ENCODE results near the gene DIP2C. TPM values are rescaled to one million over a fixed set of nuclear protein-coding genes. Genes with fewer than 3 reads are reported as not detected.
A peak's percentile ranks its signal among the peaks of the same experiment; 100 is the strongest.

The DIP2C gene
- total RNA-seq, 3 donors from 2014 or later = 17.1 to 48.2 (median 20.3) TPM

DNA sequence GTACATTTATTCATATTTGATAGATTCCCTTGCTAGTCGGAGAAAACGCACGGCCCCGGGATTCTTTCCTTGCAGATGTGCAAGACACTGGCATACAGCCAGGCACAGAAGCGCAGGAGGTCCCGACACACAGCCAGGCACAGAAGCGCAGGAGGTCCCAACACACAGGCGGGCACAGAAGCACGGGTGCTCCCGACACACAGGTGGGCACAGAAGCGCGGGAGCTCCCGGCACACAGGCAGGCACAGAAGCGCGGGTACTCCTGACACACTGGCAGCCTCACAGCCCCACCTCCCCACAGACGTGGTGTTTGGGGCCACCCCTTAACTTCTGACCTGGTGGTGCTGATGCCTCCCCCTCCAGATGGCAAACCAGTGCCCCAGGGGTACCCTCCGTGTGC lies 316.9 kb downstream of the DIP2C start:
- Histone ChIP-seq H3K27me3 (no peaks in the 10 kb centered on the region), H3K36me3 (no peaks in the 10 kb centered on the region), H3K4me1 (no peaks in the 10 kb centered on the region), H3K4me3 (no peak overlapping the region), H3K9me3 (no peaks in the 10 kb centered on the region), H3K27ac (no peak overlapping the region)
- no peak for DNase-seq (ENCODE audit: low spot score in 2 of 2)
- intact Hi-C loops (cut with DNase I; ENCODE audit: low total_unique reads) = no loop called here
- TF ChIP-seq POLR2A (IDR thresholded peaks at IDR 0.05) = no peak
- TF ChIP-seq, protein P1, sequence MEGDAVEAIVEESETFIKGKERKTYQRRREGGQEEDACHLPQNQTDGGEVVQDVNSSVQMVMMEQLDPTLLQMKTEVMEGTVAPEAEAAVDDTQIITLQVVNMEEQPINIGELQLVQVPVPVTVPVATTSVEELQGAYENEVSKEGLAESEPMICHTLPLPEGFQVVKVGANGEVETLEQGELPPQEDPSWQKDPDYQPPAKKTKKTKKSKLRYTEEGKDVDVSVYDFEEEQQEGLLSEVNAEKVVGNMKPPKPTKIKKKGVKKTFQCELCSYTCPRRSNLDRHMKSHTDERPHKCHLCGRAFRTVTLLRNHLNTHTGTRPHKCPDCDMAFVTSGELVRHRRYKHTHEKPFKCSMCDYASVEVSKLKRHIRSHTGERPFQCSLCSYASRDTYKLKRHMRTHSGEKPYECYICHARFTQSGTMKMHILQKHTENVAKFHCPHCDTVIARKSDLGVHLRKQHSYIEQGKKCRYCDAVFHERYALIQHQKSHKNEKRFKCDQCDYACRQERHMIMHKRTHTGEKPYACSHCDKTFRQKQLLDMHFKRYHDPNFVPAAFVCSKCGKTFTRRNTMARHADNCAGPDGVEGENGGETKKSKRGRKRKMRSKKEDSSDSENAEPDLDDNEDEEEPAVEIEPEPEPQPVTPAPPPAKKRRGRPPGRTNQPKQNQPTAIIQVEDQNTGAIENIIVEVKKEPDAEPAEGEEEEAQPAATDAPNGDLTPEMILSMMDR (IDR thresholded peaks at IDR 0.05) = no peak
- TF ChIP-seq POLR2AphosphoS5 (IDR thresholded peaks at IDR 0.05) = no peak

DNA sequence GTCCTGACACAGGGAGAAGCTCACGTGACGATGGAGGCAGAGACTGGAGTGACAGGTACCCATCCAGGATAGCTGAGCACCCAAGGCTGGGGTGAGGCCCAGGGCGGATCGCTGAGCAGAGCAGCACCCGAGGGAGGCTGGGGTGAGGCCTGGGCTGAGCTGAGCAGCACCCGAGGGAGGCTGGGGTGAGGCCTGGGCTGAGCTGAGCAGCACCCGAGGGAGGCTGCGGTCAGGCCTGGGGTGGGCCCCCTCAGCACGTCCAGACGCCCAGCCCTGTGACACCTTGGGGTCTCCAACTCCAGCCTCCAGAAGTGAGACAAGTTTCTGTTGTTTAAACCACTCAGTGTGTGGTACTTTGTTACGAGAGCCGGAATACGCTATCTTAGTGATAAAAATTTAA lies 318.0 kb downstream of the DIP2C start:
- Histone ChIP-seq H3K36me3 (peaks cover 1% of the 10 kb centered on the region), H3K9me3 (no peaks in the 10 kb centered on the region), H3K27ac (no peak overlapping the region), H3K4me3 (no peak overlapping the region), H3K4me1 (no peaks in the 10 kb centered on the region), H3K27me3 (no peaks in the 10 kb centered on the region)
- TF ChIP-seq POLR2A (IDR thresholded peaks at IDR 0.05) (no peak), POLR2AphosphoS5 (IDR thresholded peaks at IDR 0.05) (no peak)
- TF ChIP-seq, protein P1 (IDR thresholded peaks at IDR 0.05) = no peak
- no peak for DNase-seq (ENCODE audit: low spot score in 2 of 2)
- intact Hi-C loops (cut with DNase I; ENCODE audit: low total_unique reads) = no loop called here

DNA sequence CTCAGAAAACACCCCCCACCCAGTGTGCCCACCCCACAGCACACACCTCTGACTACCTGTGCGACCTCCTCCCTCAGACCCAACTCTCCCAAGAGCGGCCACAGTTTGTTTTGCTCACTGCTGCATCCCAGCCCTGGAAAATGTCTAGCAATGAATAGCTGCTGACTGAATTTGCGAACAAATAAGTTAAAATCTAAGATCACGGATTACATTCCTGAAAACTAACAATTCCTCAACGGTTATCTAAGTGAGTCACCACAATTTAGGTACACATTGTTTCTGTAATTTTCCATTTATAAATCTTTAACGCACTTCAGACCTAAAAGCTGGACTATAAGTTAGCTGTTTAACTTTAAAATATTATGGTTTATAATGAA lies 319.0 kb downstream of the DIP2C start:
- intact Hi-C loops (cut with DNase I; ENCODE audit: low total_unique reads) = no loop called here
- Histone ChIP-seq H3K27ac (no peak overlapping the region), H3K9me3 (no peaks in the 10 kb centered on the region), H3K27me3 (no peaks in the 10 kb centered on the region), H3K36me3 (peaks cover 3% of the 10 kb centered on the region), H3K4me1 (no peaks in the 10 kb centered on the region), H3K4me3 (peak overlapping the region in 1 of 3 donors; percentile 8)
- DNase-seq (ENCODE audit: low spot score in 2 of 2) = no peak
- TF ChIP-seq POLR2AphosphoS5 (IDR thresholded peaks at IDR 0.05) = no peak
- no peak for TF ChIP-seq POLR2A (IDR thresholded peaks at IDR 0.05)
- TF ChIP-seq, protein P1 (IDR thresholded peaks at IDR 0.05) = no peak

DNA sequence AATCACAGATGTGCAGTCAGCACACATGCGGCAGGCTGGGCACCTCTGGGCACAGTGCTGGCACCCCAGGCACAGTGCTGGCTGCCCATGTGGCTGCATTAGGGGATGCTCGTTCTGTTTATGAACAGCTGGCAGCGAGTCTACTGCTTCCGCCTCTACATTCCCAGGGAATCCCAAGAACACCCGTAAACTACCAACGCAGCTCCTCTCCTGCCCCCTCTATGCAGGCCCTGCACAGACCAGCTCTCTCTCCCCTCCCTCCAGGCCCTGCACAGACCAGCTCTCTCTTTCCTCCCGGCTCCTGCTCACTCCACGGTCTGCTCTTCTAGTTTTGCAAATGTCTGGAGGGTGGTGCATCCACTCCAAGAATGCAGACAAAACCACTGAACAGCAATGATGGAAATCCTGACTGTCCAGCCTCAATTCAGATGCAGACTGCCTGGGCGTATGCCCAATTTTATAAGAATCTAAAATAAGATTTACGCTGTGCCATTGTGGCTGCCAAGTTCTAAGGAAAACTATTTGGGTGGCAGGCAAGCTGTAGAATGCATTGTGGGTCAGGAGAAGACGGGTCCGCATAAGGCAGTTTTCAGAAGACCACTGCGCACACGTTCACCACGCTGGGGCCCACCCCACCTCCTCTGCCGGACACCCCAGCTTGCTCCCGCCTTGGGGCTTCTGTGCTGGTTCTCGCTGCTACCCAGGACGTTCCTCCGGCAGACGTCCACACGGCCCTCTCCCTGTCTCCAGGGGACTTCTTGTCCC lies 319.6 kb downstream of the DIP2C start:
- Histone ChIP-seq H3K4me3 (peak overlapping the region in 1 of 3 donors; percentile 8), H3K4me1 (no peaks in the 10 kb centered on the region), H3K27ac (no peak overlapping the region), H3K36me3 (peaks cover 3% of the 10 kb centered on the region), H3K9me3 (no peaks in the 10 kb centered on the region), H3K27me3 (no peaks in the 10 kb centered on the region)
- DNase-seq (ENCODE audit: low spot score in 2 of 2) = no peak
- TF ChIP-seq POLR2AphosphoS5 (IDR thresholded peaks at IDR 0.05) = no peak
- no peak for TF ChIP-seq POLR2A (IDR thresholded peaks at IDR 0.05)
- TF ChIP-seq, protein P1 (IDR thresholded peaks at IDR 0.05) = no peak
- intact Hi-C loops (cut with DNase I; ENCODE audit: low total_unique reads) = no loop called here

DNA sequence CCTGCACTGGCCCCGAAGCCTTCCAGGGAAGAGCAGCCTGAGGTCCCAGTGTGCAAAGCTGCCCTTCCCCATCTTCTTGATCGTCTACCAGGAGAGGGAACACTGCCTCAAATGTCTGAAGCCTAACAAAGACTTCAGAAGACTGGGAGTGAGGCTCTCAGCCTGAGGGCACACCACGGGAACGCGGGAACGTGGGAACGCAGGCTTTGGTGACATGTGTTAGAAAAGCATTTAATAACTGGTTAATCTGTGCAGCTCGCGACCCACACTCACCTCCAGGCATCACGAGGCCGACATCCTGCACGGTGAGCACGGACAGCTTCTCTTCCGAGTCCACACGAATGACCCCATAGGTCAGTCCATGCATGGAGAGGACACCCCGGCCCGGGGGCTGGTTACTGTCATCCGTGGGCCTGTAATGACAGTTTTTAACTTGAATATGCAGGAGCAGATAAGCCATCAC lies 320.2 kb downstream of the DIP2C start:
- H3K4me3 ChIP-seq = no peak overlapping the region
- H3K9me3 ChIP-seq = no peaks in the 10 kb centered on the region
- no peak overlapping the region for H3K27ac ChIP-seq
- H3K36me3 ChIP-seq = peaks cover 3% of the 10 kb centered on the region
- intact Hi-C loops (cut with DNase I; ENCODE audit: low total_unique reads) = no loop called here
- no peaks in the 10 kb centered on the region for H3K4me1 ChIP-seq
- TF ChIP-seq POLR2AphosphoS5 (IDR thresholded peaks at IDR 0.05) = no peak
- no peak for TF ChIP-seq POLR2A (IDR thresholded peaks at IDR 0.05)
- TF ChIP-seq, protein P1 (IDR thresholded peaks at IDR 0.05) = no peak
- DNase-seq (ENCODE audit: low spot score in 2 of 2) = no peak
- no peaks in the 10 kb centered on the region for H3K27me3 ChIP-seq
